ENCODE measurements around the gene TEN1. TPM values are rescaled to one million over a fixed set of nuclear protein-coding genes. Genes with fewer than 3 reads are reported as not detected.

TEN1 gene
- total RNA-seq, 1 experiment from 2014 or later, result 18.9 TPM

DNA sequence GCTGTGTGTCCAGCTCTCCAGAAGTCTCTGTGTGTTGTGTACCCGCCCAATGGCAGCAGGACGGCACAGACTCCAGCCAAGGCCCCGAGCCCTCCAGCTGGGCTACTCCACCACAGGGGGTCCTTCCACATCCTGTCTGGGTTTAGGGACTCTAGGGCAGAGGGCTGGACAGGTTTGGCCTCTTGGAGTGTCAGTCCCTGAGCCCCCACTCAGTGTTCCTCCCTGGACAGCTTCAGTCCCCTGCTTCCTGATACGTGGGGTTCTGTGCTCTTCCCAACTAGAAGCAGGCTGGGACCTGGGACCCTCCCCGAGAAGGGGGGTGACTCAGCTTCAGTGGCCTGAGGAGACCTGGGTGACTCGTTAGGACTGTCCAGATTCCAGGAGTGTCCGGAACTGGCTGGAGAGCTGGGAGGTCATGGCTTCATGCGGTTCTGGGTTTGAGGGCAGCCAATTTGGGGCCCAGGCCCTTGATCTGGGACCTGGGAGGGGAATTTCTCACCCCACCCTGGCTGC is 25.8 kb downstream of the TEN1 start:
- no peak for DNase-seq (ENCODE audit: extremely low read depth, low read depth)

DNA sequence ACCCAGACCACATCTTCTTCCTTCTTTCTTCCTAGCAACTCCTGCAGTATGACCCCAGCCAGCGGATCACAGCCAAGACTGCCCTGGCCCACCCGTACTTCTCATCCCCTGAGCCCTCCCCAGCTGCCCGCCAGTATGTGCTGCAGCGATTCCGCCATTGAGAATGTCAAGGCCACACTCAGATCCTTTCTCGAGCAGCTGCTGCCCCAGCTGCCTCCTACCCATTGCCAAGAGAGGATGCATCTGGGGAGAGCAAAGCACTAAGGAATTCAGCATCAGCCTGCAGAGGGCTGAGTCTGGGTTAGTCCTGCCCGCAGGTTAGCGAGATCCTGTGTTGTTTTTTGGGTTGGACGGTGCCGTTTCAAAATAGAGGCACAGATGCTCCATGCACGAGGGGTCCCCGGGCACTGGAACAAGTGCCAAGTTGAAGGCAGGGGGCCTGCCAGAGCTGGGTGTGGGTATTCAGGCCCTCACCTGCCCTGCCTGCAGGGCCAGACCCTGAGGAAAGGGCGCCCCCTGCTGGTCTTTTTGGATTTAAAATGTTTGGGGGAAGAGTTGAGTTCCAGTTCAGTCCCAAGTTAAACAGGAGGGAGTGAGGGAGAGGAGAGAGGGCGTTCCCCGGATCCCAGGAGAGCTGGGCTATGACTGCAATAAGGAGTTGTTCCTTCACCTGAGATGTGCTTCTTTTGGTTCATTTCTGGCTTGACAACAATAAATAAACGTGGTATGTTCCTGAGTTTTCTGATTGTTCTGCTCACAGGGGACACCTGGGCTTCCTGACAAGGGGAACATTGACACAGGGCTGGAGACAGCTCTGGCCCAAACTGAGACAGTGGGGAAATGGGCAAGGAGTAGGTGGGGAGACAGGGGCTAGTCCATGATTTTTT is 26.5 kb downstream of the TEN1 start:
- DNase-seq (ENCODE audit: extremely low read depth, low read depth), result peak; percentile 72

DNA sequence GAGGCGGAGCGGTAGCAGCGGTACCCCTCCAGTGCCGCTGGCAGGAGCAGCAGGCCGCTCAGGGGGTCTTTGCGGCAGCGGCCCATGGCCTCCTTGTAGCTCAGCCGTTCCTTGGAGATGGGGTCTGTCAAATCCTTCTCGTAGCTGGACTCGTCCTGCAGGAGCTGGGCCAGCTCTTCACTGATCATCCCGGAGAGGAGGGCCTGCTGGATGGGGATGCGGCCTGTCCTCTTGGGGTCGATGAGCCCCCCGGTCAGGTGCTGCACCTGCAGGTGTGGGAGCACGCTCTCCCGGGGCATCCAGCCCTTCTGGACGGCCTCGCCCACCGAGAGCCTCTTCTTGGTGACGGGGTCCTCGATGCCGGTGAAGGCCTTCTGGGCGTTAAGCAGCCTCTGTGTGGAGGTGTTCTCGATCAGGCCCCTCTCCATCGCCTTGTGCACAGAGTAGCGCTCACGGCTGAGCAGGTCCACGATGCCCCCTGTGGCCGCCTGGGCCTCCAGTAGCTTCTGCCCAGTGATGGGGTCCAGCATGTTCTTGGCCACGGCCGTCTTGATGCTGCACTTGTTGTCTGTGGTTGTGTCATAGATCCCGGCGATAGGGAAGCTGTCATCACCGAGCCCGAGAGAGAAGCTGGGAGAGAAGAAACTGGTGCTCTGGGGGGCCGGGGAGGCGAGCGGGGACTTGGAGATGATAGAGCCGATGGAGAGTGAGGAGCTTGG is 28.2 kb downstream of the TEN1 start:
- DNase-seq (ENCODE audit: extremely low read depth, low read depth), result no peak

DNA sequence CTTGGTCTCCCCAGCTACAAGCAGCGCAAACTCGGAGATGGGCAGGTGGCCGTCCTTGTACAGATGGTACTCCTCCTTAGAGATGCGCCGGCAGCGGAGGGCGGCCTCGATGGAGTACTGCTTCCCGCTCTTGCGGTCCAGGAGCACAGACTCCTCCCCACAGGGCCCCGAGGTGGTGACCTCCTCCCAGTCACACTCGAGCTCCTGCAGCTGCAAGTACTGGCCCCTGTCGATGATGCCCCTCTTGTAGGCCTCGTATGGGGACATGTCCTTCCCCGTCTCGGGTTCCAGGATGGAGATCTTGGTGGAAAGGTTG is 28.8 kb downstream of the TEN1 start:
- no peak for DNase-seq (ENCODE audit: extremely low read depth, low read depth)

DNA sequence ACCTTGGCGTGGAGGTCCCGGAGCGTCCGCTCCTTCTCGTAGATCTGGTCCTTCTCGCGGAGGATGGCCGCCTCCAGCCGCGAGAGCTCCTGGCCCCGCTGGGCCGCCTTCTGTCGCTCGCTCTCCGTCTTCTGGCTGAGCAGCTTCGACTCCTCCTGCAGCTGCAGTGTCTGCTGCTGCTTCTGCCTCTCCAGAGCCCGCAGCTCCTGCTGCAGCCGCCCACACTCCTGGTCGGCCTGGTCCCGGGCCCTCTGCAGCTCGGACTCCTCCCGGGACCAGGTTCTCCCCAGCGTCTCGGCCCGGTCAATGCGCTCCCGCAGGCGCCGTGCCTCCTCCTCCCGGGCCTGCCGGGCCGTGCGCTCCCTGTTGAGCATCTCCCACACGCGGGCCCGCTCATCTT is 29.2 kb downstream of the TEN1 start:
- DNase-seq (ENCODE audit: extremely low read depth, low read depth), result no peak

DNA sequence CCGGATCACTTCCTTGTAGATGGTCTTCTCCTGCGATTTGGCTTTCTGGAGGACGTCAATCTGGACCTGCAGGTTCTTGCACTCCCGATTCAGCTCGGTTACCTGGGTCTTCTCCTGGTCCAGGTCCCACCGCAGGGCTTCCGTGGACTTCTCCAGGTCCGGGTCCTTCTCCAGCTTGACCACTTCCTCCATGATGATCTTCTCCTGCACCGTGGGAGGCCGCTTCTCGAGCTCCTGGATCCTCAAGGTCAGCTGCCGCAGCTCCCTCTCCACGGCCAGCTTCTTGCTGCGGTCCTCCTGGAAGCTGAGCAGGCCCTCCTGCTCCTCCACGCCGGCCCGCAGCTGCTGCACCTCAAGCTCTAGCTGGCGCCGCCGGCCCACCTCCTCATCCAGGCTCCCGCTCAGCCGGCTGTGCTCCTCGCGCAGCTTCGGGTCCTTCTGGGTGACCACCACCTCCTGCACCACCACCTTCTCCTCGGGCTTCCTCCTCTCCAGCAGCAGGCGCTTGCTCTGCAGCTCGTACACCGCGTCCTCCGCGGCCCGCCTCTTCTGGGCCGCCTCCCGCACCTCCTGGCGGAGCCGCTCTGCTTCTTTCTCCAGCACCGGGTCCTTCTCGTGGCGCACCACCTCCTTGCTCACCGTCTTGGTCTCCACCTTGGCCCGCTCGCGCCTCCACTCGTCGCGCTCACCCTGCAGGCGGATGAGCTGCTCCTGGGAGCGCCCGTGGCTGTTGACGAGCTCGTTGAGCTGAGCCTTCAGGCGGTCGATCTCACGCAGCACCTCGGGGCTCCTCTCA is 29.8 kb downstream of the TEN1 start:
- no peak for DNase-seq (ENCODE audit: extremely low read depth, low read depth)

DNA sequence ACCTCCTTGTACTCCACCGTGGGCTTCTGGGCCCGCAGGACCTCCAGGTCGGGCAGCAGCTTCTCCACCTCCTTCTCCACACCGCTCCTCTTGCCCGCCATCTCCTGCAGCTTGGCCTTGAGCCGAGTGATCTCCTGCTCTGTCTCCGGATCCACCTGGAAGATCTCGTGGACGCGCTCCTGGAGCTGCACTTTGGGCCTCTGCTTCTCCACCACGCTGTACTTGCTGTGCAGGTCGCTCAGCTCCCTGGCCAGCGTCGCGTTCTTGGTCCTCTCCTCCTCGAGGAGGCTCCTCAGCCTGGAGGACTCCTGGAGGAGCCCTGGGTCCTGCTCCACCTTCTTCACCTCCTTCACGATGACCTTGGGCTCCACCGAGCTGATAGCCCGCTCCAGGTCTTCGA is 30.4 kb downstream of the TEN1 start:
- no peak for DNase-seq (ENCODE audit: extremely low read depth, low read depth)

DNA sequence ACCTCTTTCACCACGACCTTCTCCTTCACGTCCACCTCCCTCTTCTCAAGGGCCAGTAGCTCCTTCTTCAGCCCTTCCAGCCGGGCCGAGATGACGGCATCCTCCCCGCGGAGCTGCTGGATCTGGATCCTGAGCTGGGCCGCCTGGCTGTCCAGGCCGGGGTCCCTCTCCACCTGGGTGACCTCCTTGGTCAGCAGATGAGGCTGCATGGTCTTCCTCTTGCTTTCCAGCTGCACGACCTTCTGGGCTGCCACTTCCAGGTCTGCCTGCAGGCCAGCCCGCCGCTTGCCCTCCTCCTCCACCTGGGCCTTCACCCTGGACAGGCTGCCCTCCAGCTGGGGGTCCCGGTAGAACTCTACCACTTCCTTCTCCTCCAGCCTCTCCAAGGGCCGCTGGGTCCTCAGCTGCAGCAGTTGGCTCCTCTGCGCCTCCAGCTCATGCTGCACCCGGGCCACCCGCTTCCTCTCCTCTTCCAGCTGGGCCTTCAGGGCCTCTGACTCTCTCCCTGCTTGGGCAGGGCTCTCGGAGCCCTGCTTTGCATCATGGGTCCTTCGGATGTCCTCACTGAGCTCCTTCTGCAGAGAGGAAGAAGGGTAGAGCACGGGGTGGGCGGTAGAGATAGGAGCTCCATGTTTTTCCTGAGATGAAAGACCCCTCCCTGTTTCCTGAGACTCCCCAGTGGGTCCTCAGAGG is 31.1 kb downstream of the TEN1 start:
- DNase-seq (ENCODE audit: extremely low read depth, low read depth), result no peak

DNA sequence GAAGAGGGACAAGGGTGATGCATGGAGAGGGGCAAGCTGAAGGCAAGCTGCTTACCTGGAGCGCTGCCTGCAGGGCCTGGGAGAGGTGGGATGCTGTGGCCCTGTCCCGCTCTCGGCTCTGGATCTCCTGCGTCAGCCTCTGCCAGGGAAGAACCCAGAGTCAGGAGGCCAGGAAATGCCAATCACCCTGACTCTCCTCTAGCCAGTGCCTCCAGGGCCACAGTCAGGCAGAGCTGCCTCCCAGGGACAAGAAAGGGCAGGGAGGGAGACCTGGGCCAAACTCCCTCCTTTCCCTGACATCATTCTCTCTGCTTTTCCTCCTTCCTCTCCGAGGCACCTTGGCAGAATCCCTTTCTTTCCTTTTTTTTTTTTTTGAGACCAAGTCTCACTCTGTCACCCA is 32.9 kb downstream of the TEN1 start:
- no peak for DNase-seq (ENCODE audit: extremely low read depth, low read depth)

DNA sequence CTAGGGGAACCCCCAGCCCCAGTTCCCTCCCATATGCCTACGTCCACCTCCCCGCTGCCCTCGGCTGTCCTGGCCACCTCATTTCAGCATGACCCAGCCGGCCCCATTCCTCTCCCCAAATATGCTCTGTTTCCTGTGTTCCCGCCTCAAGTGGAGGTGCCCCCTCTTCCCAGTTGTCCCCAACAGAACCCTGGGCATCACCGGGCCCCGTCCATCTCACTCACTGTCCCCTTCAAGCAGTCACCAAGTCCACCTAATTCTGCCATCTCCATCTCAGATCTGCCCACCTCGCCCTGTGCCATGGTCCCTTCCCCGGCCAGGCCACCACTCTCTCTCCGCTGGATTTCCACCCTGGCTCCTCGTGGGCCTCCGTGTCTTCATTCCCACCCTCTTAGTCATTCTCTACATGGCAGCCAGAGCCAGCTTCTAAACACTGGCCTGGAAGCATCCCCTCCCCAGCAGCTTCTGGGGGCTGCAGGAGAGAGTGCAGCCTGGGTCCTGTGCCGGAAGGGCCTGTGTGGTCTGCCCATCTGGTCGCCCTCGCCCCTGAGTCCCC is 34.4 kb downstream of the TEN1 start:
- DNase-seq (ENCODE audit: extremely low read depth, low read depth), result no peak

DNA sequence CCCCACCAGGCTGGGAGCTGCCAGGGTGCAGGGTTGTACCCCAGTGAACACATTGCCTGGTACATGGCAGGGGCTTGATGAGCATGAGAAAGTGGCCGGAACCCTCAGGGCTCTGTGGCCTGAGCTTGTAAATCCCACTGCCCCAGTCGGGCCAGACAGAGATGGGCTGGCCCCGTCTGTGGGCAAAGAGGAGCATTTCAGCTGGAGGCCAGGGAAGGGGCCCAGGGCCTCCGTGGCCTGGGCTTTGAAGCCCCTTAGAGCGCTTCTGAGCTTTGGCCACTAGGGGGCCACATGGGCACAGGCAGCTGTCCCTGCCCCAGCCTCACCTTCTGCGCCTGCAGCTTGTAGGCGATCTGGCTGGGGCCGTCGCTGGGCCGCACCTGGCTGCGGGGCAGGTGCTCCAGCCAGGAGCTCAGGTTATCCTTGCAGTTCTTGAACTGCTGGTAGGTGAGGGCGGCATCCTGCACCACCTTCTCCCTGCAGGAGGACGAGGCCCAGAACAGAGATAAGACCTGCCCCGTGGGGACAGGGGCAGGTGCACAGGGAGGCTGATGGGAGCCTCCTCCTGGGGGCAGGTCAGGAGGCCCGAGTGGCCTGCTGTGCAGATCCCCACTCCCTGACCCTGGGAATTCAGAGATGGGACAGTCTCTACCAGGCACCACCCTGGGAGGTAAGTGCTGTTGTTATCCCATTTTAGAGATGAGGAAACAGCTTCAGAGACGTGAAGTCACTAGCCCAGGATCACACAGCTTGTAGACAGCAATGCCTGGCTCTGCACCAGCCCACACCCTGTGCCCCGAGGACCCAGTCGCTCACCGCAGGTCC is 35.3 kb downstream of the TEN1 start:
- DNase-seq (ENCODE audit: extremely low read depth, low read depth), result peak; percentile 62

DNA sequence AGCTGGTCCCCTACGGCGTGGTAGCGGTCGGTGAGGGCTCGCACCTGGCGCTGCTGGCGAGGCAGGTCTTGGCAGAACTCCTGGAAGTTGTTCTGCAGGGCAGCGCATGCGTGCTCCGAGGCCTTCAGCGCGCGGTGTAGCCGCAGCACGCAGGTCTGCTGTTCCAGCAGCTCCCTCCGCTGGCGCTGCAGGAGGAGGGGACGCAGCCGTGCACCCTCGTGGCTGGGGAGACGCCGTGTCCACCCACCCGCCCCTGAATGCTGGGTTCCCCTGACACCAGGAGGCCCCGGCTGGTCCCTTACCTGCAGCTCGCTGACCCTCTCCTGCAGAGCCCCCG is 35.9 kb downstream of the TEN1 start:
- no peak for DNase-seq (ENCODE audit: extremely low read depth, low read depth)

DNA sequence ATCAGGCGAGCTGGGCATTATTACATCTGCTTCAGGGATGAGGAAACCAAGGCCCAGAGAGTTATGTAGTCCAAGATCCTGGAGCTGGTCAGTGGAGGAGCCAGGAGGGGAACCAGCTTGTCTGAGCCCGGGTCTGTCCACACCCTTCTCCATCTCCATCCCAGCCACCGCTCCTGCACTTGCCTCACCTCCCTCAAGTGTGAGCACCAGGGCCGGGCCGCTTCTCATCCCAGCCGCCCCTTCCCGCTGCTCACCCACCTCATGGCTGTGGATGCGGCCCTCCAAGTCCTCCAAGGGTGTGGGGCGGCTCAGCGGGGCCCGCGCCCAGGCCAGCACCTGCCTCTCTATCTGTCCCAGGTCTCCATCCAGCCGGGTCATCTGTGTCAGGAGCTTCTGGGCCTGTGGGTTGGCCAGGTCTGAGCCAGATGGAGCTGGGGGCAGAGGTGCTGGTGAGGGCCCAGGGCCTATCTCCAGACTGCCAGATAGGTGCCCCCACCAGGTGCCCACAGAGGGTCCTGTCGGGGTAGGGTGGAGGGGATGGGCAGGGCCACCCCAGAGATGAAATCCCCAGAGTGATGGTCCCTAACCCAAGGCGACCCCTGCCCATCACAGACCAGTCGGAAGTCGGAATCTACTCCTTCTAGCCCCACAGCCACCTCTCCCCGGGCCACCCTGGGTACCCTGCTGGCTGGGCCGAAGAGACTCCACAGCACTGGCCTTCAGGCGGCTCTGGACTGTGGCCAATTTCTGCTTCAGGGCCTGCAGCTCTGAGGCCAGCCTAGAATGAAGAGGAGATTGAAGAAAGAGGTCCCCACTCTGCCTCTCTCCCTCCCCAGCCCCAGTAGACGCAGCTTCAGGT is 38.7 kb downstream of the TEN1 start:
- no peak for DNase-seq (ENCODE audit: extremely low read depth, low read depth)

DNA sequence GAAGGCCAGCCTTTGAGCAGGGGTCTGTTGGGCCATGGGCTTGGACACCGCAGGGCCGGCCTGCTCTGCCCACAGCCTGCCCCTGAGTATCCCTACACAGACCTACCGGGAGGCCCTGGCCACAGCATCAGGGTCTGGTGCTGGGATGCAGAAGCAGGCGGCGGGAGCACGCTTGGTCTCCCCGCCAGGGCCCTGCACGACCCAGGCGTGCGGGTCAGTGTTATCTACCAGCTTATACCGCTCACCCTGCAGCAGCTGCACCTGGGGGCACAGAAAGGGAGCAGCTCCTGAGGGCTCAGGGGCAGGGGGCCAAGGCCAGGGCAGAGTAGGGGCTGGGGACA is 39.3 kb downstream of the TEN1 start:
- no peak for DNase-seq (ENCODE audit: extremely low read depth, low read depth)

DNA sequence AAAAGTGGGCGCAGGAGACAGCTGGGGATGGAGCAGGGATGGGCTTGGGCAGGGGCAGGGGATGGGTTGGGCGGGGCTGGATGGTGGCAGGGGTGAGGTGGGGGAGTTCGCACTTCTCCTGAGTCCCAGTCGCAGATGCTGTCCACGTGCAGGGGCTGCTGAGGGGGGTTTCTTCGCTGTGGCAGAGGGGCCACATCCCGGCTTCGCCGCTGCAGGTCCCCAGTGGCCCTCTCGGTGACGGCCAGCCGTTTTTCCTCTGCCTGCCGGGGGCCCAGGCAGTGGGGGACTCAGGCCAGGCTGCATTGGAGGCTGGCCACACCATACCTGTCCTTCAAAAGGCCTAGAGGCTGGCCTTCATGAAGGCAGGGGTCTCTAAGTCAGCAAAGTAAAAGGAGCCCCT is 39.8 kb downstream of the TEN1 start:
- DNase-seq (ENCODE audit: extremely low read depth, low read depth), result no peak

DNA sequence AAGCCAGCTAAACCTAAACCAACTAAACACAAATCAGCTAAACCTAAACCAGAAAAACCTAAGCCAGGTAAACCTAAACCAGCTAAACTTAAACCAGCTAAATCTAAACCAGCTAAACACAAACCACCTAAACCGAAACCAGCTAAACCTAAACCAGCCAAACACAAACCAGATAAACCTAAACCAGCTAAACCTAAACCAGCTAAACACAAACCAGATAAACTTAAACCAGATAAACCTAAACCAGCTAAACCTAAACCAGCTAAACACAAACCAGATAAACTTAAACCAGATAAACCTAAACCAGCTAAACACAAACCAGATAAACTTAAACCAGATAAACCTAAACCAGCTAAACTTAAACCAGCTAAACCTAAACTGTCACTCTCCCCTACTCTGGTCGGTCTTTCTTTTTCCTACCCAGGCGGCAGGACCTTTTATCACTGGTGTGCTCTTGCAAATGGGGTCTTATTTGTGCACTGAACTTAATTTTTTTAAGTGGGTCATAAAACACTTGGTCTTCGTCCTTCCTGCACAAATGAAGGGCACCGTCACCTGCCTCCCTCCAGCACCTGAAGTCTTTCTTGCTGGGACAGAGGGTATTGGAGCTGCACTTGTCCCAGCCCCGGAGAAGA is 40.9 kb downstream of the TEN1 start:
- no peak for DNase-seq (ENCODE audit: extremely low read depth, low read depth)

DNA sequence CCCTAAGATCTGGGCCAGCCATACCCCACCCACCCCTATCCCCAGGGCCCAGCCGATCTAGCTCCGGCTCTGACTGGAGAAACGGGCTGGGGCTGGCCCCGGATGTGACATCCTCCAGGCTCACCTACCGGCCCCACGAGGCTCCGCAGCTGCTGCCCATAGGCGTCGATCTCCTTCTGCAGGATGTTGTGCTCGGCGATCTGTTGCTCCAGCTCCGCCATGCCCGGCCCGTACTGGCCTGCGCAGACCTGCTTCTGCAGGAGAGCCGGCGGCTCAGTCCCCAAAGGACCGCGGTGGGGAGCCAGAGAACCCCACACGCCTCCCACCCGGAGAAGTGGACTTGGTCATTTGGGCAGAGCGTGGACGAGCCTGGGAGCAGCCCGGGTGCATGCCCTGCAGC is 43.2 kb downstream of the TEN1 start:
- DNase-seq (ENCODE audit: extremely low read depth, low read depth), result no peak
